Measurements from ENCODE around the gene CDC7. TPM values are rescaled to one million over a fixed set of nuclear protein-coding genes. Genes with fewer than 3 reads are reported as not detected.

CDC7 gene
- polyA plus RNA-seq, 1 of the 3 experiments (the other 2 are of a cell fraction) = 2.6 TPM

DNA sequence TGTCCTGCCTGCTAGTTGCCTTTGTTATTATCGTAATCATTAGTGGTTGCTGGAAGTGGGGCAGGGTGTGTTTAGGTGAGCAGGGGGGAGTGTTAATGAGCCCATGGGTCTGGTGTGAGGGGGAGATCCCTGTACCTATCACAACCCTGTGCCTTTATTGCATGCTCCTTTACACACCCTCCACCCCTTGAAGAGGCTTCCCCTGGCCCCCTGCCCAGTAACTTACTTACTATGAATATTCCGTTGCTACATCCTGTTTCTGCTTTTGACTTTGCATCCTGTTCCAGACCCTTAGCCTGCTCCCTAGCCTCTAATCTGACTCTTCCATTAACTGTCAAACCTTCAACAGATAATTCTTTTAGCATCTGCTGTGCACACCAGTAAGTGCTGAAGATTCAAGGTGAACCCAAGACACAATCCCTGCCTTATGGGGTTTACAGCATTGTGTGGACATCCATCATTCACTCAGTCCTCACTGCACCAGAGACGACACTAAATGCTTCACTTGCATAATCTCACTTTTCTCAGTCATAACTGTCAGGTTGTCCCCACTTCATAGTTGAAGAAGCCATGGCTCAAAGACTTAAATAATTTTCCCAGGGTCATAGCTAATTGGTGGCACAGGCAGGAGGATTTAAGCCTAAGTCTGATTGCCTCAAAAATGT lies 47.9 kb downstream of the CDC7 start (continued):
- no peak for TF ChIP-seq PBX3 (IDR thresholded peaks at IDR 0.05)
- TF ChIP-seq YY1 (IDR thresholded peaks at IDR 0.05; ENCODE audit: low read depth) = no peak
- no peak for TF ChIP-seq SMC3 (IDR thresholded peaks at IDR 0.05; ENCODE audit: low read depth, low read length)
- TF ChIP-seq RFX5 (IDR thresholded peaks at IDR 0.05; ENCODE audit: low read length) = no peak

- no peaks in the 10 kb centered on the region for H3K9me3 ChIP-seq
- POLR2A ChIA-PET = no interaction called here
- H3K9me2 ChIP-seq = no peaks in the 10 kb centered on the region
- peaks cover 0 to 11% of the 10 kb centered on the region in 2 experiments; a peak in 1 of 4 replicates for H3K4me1 ChIP-seq (ENCODE audit: control insufficient read depth in 1 of 2, insufficient read depth in 2 of 2, low read depth in 1 of 2, low read length in 1 of 2)
- H2AFZ ChIP-seq (ENCODE audit: low read depth) = no peak overlapping the region
- H3F3A ChIP-seq (replicated peaks; ENCODE audit: insufficient read depth) = no peaks in the 10 kb centered on the region
- no peaks in the 10 kb centered on the region for H3K79me2 ChIP-seq (ENCODE audit: insufficient read depth)
- H4K20me1 ChIP-seq (ENCODE audit: insufficient read depth) = no peaks in the 10 kb centered on the region
- CTCF ChIA-PET = no interaction called here
- peaks cover 14% of the 10 kb centered on the region for H3K27me3 ChIP-seq (ENCODE audit: insufficient read depth)
- H3K27ac ChIP-seq (ENCODE audit: low read depth in 2 of 2, low read length in 1 of 2) = no peak overlapping the region
- H3K9ac ChIP-seq = no peak overlapping the region
- no peak for DNase-seq
- WGBS (ENCODE audit: low lambda C conversion rate) = 4% methylated on average over 2 of the region's 2 CpGs
- H3K36me3 ChIP-seq (replicated peaks in 1 of 2; ENCODE audit: control insufficient read depth in 1 of 2, insufficient read depth in 2 of 2, low read length in 1 of 2) = no peaks in the 10 kb centered on the region
- no peak for TF ChIP-seq EZH2phosphoT487 (IDR thresholded peaks at IDR 0.05; ENCODE audit: borderline replicate concordance, low read depth)
- TF ChIP-seq PBX3 (IDR thresholded peaks at IDR 0.05) = no peak
- H3K4me2 ChIP-seq = no peak overlapping the region
- no peak overlapping the region for H3K4me3 ChIP-seq (ENCODE audit: low read depth in 2 of 2, low read length in 1 of 2)
Measured at GRCh38 chr1:91549041-91549735, 48.5 kb downstream of the CDC7 start.

DNA sequence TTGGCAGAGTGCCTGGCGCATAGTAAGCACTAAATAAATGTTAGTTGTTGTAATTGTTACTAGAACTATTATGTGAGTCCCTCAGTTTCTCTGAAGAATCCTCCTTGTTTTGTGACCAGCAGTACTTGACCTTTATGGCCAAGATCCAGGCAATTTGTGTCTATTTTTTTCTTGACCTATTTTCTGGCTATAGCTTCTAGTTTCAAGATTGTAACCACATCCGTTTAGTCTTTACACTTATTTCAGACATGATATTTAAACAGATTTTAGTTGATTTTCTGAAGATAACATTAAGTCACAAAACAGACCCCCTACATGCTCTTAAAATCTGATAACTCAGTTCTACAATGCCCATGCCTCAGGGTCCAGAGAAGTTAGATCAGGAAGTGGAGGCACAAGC lies 50.3 kb downstream of the CDC7 start:
- H3K4me3 ChIP-seq (ENCODE audit: low read depth in 2 of 2, low read length in 1 of 2) = no peak overlapping the region
- DNase-seq = no peak
- H3K36me3 ChIP-seq (replicated peaks in 1 of 2; ENCODE audit: control insufficient read depth in 1 of 2, insufficient read depth in 2 of 2, low read length in 1 of 2) = no peaks in the 10 kb centered on the region
- H2AFZ ChIP-seq (ENCODE audit: low read depth) = no peak overlapping the region
- ChIA-PET CTCF (no interaction called here), POLR2A (no interaction called here)
- no peak overlapping the region for H3K27ac ChIP-seq (ENCODE audit: low read depth in 2 of 2, low read length in 1 of 2)
- peaks cover 5% of the 10 kb centered on the region for H3K27me3 ChIP-seq (ENCODE audit: insufficient read depth)
- H3K9me3 ChIP-seq = no peaks in the 10 kb centered on the region
- no peaks in the 10 kb centered on the region for H4K20me1 ChIP-seq (ENCODE audit: insufficient read depth)
- WGBS (ENCODE audit: low lambda C conversion rate) = 12% methylated on average over 2 of the region's 2 CpGs
- H3K79me2 ChIP-seq (ENCODE audit: insufficient read depth) = no peaks in the 10 kb centered on the region
- H3F3A ChIP-seq (replicated peaks; ENCODE audit: insufficient read depth) = no peaks in the 10 kb centered on the region
- H3K4me2 ChIP-seq = no peak overlapping the region
- H3K9ac ChIP-seq = no peak overlapping the region
- H3K4me1 ChIP-seq (ENCODE audit: control insufficient read depth in 1 of 2, insufficient read depth in 2 of 2, low read depth in 1 of 2, low read length in 1 of 2) = peaks cover 6 to 10% of the 10 kb centered on the region in 2 experiments; a peak in 2 of 4 replicates
- H3K9me2 ChIP-seq = no peaks in the 10 kb centered on the region
- TF ChIP-seq NRF1 (IDR thresholded peaks at IDR 0.05; ENCODE audit: low read depth, low read length) (no peak), FOSL2 (IDR thresholded peaks at IDR 0.05; ENCODE audit: borderline replicate concordance, low read depth) (no peak), CHD2 (IDR thresholded peaks at IDR 0.05; ENCODE audit: low read length, partially characterized antibody) (no peak), REST (IDR thresholded peaks at IDR 0.05; ENCODE audit: low read depth, low read length) (no peak), TEAD4 (IDR thresholded peaks at IDR 0.05; ENCODE audit: borderline replicate concordance, insufficient read depth) (no peak), YY1 (IDR thresholded peaks at IDR 0.05; ENCODE audit: low read depth) (no peak), ELF1 (IDR thresholded peaks at IDR 0.05) (no peak), GATA2 (CRISPR knock-in tag; IDR thresholded peaks at IDR 0.05) (no peak), MEF2A (IDR thresholded peaks at IDR 0.05; ENCODE audit: borderline replicate concordance, low read depth) (no peak), POLR2AphosphoS5 (IDR thresholded peaks at IDR 0.05; ENCODE audit: low read depth, low read length) (no peak), FOXM1 (IDR thresholded peaks at IDR 0.05; ENCODE audit: low read depth) (no peak), JUND (IDR thresholded peaks at IDR 0.05) (no peak), FOXJ3 (CRISPR knock-in tag; IDR thresholded peaks at IDR 0.05) (no peak), EP300 (IDR thresholded peaks at IDR 0.05; ENCODE audit: borderline replicate concordance in 1 of 2, low read depth in 1 of 2, low read length in 1 of 2) (no peak)
- TF ChIP-seq, protein P1, sequence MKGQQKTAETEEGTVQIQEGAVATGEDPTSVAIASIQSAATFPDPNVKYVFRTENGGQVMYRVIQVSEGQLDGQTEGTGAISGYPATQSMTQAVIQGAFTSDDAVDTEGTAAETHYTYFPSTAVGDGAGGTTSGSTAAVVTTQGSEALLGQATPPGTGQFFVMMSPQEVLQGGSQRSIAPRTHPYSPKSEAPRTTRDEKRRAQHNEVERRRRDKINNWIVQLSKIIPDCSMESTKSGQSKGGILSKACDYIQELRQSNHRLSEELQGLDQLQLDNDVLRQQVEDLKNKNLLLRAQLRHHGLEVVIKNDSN (IDR thresholded peaks at IDR 0.05; ENCODE audit: borderline replicate concordance, low read depth) = no peak

Measured in SK-N-SH (cell line).